Gastroesophageal sphincter (tissue), 4 donors: ENCODE data around the gene ABCA9. TPM values are rescaled to one million over a fixed set of nuclear protein-coding genes. Genes with fewer than 3 reads are reported as not detected.

Experiments used
- ATAC-seq: fragments of 150-250 bp; one replicate; pipeline ENCODE4 v1.9.1; 2016; ENCODE audit warnings: mild to moderate bottlenecking, moderate library complexity
- H3K27ac ChIP-seq, 4 donors: fragments of 200-600 bp; sonication (generic) in 3 of 4; 1 replicate in 3 of 4; 2 replicates in 1 of 4; pipeline ENCODE4 v1.5.1; 2016 to 2019
- H3K27me3 ChIP-seq: fragments of 200-600 bp; sonication (generic); one replicate; pipeline ENCODE4 v1.5.1; 2019
- H3K36me3 ChIP-seq, 2 donors: fragments of 200-600 bp; sonication (generic); one replicate each; pipeline ENCODE4 v1.5.1; 2019; ENCODE audit warnings: control low read depth in 1 of 2
- H3K4me1 ChIP-seq, 3 donors: fragments of 200-600 bp; sonication (generic); 1 replicate in 2 of 3; 2 replicates in 1 of 3; pipeline ENCODE4 v1.5.1; 2016 to 2019; ENCODE audit warnings: control low read depth in 2 of 3
- H3K4me3 ChIP-seq, 2 donors: fragments of 200-600 bp; sonication (generic); one replicate each; pipeline ENCODE4 v1.5.1; 2019; ENCODE audit warnings: mild to moderate bottlenecking in 1 of 2, moderate library complexity in 1 of 2
- H3K9me3 ChIP-seq, 3 donors: fragments of 200-600 bp; sonication (generic); one replicate each; pipeline ENCODE4 v1.5.1; 2017 to 2019; ENCODE audit warnings: control low read depth in 2 of 3
- EP300 ChIP-seq: sonication (generic); formaldehyde crosslinking; IDR thresholded peaks from one replicate; pipeline ENCODE4 v1.6.1; 2017; ENCODE audit warnings: antibody characterized with exemption, mild to moderate bottlenecking
- POLR2A ChIP-seq, 2 donors: fragments of 450-650 bp; IDR thresholded peaks; one replicate each; pipeline ENCODE4 v1.6.1; 2017; ENCODE audit warnings: antibody characterized with exemption in 2 of 2, mild to moderate bottlenecking in 2 of 2, moderate library complexity in 1 of 2
- POLR2AphosphoS5 ChIP-seq: sonication (generic); formaldehyde crosslinking; IDR thresholded peaks from one replicate; pipeline ENCODE4 v1.6.1; 2017; ENCODE audit warnings: antibody characterized with exemption
- WGBS, 2 donors: methylation state at CpG; one replicate each; pipeline ENCODE4 v1.1.5; 2018; ENCODE audit warnings: low coverage in 1 of 2; 5-methylcytosine and 5-hydroxymethylcytosine counted together
- total RNA-seq, 4 donors: library from RNA; depleted of rRNA; stranded (reverse); fragments of >200 nt; gene quantifications; one replicate each; pipeline ENCODE4 v1.1.0, GENCODE V29; 2016
- TF ChIP-seq, protein P1 (sequence below), 4 experiments: fragments of 200-600 bp in 2 of 4; fragments of 450-650 bp in 2 of 4; sonication (generic) in 1 of 4; IDR thresholded peaks; one replicate each; pipeline ENCODE4 v1.5.1; 2017 to 2019; ENCODE audit warnings: antibody characterized with exemption in 4 of 4, mild to moderate bottlenecking in 2 of 4, moderate library complexity in 2 of 4

The ABCA9 gene
- total RNA-seq, 4 donors from 2014 or later, result 18.3 to 64.6 (median 26.5) TPM

DNA sequence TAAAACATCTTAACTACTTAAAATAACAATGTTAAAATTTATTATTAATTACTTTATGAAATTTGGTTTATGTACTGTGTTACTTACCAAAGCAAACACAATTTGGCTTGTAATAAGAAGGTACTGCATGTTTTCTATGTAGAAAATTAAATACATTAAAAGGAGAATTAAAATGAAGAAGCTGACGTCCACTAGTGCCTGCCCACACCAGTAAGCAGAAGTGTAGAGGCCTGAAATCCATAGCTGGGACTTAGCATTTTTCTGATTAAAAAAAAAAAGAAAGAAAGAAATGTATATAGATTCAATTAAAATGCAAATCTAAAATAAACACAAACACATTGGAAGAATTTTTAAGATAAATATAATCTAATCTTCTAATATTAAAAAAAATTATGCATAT lies 35.8 kb upstream of the ABCA9 start:
- no peak for ATAC-seq
- Histone ChIP-seq H3K36me3 (peaks cover 0 to 36% of the 10 kb centered on the region in 2 donors), H3K4me1 (no peaks in the 10 kb centered on the region)

DNA sequence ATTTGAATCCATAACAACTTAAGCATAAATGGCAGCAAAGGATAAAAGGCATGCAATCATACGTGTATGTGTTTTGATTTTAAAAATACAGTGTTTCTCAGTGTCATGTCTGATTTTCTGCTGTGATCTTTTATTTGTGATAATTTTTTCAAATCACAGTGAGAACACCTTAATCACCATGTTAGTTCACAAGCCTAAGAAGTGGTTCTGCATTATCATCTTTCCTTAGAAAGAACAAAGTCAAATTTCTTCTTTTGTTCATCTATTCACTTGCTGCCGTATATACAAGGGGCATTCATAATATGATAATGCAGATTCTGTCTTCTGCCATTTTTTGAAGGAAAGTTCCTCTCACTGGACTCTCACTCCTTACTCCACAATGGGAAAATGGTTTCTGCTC lies 33.3 kb upstream of the ABCA9 start:
- H3K4me3 ChIP-seq, result no peak overlapping the region
- H3K9me3 ChIP-seq, result no peaks in the 10 kb centered on the region
- WGBS, 2 donors, result 90 to 91% methylated on average over 2 of the region's 2 CpGs
- H3K36me3 ChIP-seq, result peaks cover 0 to 26% of the 10 kb centered on the region in 2 donors
- no peak for ATAC-seq
- no peak overlapping the region for H3K27ac ChIP-seq
- H3K4me1 ChIP-seq, result no peaks in the 10 kb centered on the region
- TF ChIP-seq EP300 (no peak), POLR2A (IDR thresholded peaks at IDR 0.05) (no peak), POLR2AphosphoS5 (no peak)
- TF ChIP-seq, protein P1, sequence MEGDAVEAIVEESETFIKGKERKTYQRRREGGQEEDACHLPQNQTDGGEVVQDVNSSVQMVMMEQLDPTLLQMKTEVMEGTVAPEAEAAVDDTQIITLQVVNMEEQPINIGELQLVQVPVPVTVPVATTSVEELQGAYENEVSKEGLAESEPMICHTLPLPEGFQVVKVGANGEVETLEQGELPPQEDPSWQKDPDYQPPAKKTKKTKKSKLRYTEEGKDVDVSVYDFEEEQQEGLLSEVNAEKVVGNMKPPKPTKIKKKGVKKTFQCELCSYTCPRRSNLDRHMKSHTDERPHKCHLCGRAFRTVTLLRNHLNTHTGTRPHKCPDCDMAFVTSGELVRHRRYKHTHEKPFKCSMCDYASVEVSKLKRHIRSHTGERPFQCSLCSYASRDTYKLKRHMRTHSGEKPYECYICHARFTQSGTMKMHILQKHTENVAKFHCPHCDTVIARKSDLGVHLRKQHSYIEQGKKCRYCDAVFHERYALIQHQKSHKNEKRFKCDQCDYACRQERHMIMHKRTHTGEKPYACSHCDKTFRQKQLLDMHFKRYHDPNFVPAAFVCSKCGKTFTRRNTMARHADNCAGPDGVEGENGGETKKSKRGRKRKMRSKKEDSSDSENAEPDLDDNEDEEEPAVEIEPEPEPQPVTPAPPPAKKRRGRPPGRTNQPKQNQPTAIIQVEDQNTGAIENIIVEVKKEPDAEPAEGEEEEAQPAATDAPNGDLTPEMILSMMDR (IDR thresholded peaks at IDR 0.05), result no peak
- no peaks in the 10 kb centered on the region for H3K27me3 ChIP-seq

More for the DNA sequence above, 35.8 kb upstream of the ABCA9 start:
- H3K4me3 ChIP-seq, result no peak overlapping the region
- TF ChIP-seq POLR2AphosphoS5 (no peak), EP300 (no peak), POLR2A (IDR thresholded peaks at IDR 0.05) (no peak)
- TF ChIP-seq, protein P1 (IDR thresholded peaks at IDR 0.05), result no peak
- no peak overlapping the region for H3K27ac ChIP-seq
- no peaks in the 10 kb centered on the region for H3K9me3 ChIP-seq
- 86 to 88% methylated on average over 1 of the region's 1 CpG for WGBS, 2 donors
- H3K27me3 ChIP-seq, result no peaks in the 10 kb centered on the region

DNA sequence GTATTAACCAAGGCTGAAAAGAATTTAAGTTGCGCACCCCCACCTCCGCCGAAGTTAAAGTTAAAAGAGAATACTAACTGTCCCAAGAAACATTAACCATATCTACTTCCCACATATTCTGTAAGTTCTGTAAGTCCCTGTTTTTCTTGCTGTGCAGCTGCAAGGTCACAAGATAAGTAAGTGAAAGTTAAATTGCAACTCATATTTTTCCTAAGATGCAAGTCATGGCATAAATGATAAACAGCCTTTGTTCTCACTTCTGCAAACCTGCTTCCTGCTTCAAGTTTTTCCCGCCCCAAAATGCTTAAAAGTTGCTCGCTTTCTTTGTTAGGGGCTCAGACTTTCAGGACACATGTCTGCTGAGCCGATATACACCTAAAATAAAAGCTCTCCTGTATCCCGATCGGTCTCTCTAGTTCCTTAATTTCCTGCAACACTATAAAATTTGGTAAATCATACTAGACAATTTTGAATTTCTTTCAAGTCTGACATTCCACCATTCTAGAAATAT lies 32.6 kb upstream of the ABCA9 start:
- 46 to 74% methylated on average over 7 to 8 of the region's 8 CpGs for WGBS, 2 donors
- Histone ChIP-seq H3K36me3 (peaks cover 0 to 33% of the 10 kb centered on the region in 2 donors), H3K4me3 (no peak overlapping the region), H3K27me3 (no peaks in the 10 kb centered on the region), H3K4me1 (no peaks in the 10 kb centered on the region), H3K27ac (no peak overlapping the region), H3K9me3 (no peaks in the 10 kb centered on the region)
- TF ChIP-seq POLR2A (IDR thresholded peaks at IDR 0.05) (no peak), POLR2AphosphoS5 (no peak), EP300 (no peak)
- TF ChIP-seq, protein P1 (IDR thresholded peaks at IDR 0.05), result no peak
- no peak for ATAC-seq

DNA sequence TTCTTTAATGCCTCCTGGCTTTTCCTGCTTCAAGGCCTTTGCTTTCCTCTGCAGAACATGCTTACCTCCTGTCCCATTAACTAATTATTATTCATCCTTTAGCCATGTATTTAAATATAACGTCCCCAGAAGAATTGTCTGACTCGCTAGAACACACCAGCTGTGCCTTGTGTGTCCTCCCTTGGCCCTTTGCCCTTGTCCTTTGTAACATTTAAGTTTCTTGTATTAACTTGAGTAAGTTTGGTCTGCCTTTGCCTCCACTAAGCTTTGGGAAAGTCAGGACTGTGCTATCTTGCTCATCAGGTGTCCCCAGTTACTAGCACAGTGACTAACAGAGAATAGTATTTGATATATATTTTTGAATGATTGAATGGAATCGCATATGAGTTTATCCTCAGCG lies 29.6 kb upstream of the ABCA9 start:
- Histone ChIP-seq H3K9me3 (no peaks in the 10 kb centered on the region), H3K4me3 (no peak overlapping the region), H3K4me1 (no peaks in the 10 kb centered on the region), H3K36me3 (peaks cover 0 to 39% of the 10 kb centered on the region in 2 donors), H3K27ac (no peak overlapping the region), H3K27me3 (no peaks in the 10 kb centered on the region)
- no peak for TF ChIP-seq EP300
- TF ChIP-seq POLR2A (IDR thresholded peaks at IDR 0.05), result no peak
- no peak for TF ChIP-seq POLR2AphosphoS5
- TF ChIP-seq, protein P1 (IDR thresholded peaks at IDR 0.05), result no peak
- 67 to 69% methylated on average over 4 of the region's 4 CpGs for WGBS, 2 donors
- no peak for ATAC-seq

DNA sequence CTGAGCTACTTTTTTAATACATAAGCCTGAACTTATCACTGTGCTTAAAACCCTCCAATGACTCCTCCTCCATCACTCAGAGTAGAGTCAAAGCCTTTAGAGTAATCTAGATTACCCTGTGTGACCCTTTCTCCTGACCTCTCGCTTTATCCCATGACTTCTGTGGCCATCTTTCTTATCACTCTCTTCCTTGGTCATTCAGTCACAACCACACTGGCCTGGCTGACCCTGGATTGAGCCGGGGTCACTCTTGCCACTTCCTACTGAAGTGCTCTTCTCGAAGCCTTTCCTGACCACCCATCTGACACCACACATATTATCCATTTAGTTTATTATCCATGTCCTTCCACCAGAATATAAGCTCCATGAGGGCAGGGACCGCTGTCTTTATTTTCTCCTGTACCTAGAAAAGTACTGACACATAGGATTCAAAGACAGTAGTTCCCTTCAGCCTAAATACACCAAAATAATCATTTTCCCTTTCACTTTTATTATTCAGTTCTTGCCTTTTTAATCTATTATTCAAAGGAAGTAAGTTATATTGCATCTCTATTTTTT lies 28.0 kb upstream of the ABCA9 start:
- no peaks in the 10 kb centered on the region for H3K4me1 ChIP-seq
- H3K27ac ChIP-seq, result no peak overlapping the region
- 82 to 94% methylated on average over 2 to 4 of the region's 4 CpGs for WGBS, 2 donors
- TF ChIP-seq, protein P1 (IDR thresholded peaks at IDR 0.05), result no peak
- TF ChIP-seq EP300 (no peak), POLR2AphosphoS5 (no peak), POLR2A (IDR thresholded peaks at IDR 0.05) (no peak)
- H3K36me3 ChIP-seq, result peaks cover 0 to 41% of the 10 kb centered on the region in 2 donors
- ATAC-seq, result no peak
- no peak overlapping the region for H3K4me3 ChIP-seq
- H3K9me3 ChIP-seq, result no peaks in the 10 kb centered on the region
- H3K27me3 ChIP-seq, result no peaks in the 10 kb centered on the region
